ENCODE results near the gene LMNA.

DNA sequence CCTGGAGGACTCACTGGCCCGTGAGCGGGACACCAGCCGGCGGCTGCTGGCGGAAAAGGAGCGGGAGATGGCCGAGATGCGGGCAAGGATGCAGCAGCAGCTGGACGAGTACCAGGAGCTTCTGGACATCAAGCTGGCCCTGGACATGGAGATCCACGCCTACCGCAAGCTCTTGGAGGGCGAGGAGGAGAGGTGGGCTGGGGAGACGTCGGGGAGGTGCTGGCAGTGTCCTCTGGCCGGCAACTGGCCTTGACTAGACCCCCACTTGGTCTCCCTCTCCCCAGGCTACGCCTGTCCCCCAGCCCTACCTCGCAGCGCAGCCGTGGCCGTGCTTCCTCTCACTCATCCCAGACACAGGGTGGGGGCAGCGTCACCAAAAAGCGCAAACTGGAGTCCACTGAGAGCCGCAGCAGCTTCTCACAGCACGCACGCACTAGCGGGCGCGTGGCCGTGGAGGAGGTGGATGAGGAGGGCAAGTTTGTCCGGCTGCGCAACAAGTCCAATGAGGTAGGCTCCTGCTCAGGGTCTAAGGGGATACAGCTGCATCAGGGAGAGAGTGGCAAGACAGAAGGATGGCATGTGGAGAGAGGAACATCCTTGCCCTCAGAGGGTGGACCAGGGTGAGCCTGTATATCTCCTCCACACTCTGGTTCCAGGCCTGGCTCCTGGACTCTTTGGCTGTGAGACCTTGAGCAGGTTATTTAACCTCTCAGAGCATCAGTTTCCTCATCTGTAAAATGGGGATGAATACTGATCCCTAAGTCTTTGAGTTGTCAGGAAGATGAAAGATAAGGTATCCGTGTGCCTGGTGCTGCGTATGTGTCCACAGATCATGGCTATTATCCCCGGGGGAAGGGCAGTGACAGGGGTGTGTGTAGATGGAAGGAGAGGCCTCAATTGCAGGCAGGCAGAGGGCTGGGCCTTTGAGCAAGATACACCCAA is 21.7 kb downstream of the LMNA start:
- TF ChIP-seq CTCF (conservative IDR thresholded peaks at IDR 0.05), result no peak
- TF ChIP-seq EZH2 (IDR thresholded peaks at IDR 0.05; ENCODE audit: low read depth), result no peak

Measured in PC-9 (cell line).